Osteocyte (in vitro differentiated cells): ENCODE results near the gene HSPA2. TPM values are rescaled to one million over a fixed set of nuclear protein-coding genes. Genes with fewer than 3 reads are reported as not detected.

Experiments
- DNase-seq: peaks from one replicate; pipeline ENCODE4 v3.0.0; 2021; ENCODE audit warnings: mixed read lengths; ENCODE audit not compliant: unreplicated experiment; ENCODE audit errors: extremely low spot score
- H3K27ac Mint-ChIP-seq: one replicate; pipeline ENCODE4 v1.8.0; 2021; ENCODE audit warnings: mild to moderate bottlenecking, mixed read lengths; ENCODE audit not compliant: unreplicated experiment
- H3K27me3 Mint-ChIP-seq: one replicate; pipeline ENCODE4 v1.8.0; 2021; ENCODE audit warnings: mixed read lengths; ENCODE audit not compliant: unreplicated experiment
- H3K36me3 Mint-ChIP-seq: one replicate; pipeline ENCODE4 v1.8.0; 2021; ENCODE audit warnings: mixed read lengths; ENCODE audit not compliant: unreplicated experiment
- H3K4me1 Mint-ChIP-seq: one replicate; pipeline ENCODE4 v1.8.0; 2021; ENCODE audit warnings: mixed read lengths; ENCODE audit not compliant: unreplicated experiment
- H3K4me3 Mint-ChIP-seq: one replicate; pipeline ENCODE4 v1.8.0; 2021; ENCODE audit warnings: mild to moderate bottlenecking, moderate library complexity, mixed read lengths; ENCODE audit not compliant: unreplicated experiment
- H3K9me3 Mint-ChIP-seq: one replicate; pipeline ENCODE4 v1.8.0; 2021; ENCODE audit warnings: mixed read lengths; ENCODE audit not compliant: unreplicated experiment
- long read RNA-seq: library from polyadenylated mRNA; unstranded; transcript quantifications from one replicate; pipeline ENCODE4 v2.0.0, GENCODE V29; 2021
- total RNA-seq: library from RNA; stranded (reverse); gene quantifications from 2 replicates; pipeline ENCODE4 v1.2.1, GENCODE V29; 2021
- TF ChIP-seq, protein P1 (sequence below): fragments of 200-600 bp; sonication (generic); IDR thresholded peaks from 2 replicates; pipeline ENCODE4 v1.5.0; 2021; ENCODE audit warnings: antibody characterized with exemption, mild to moderate bottlenecking, moderate library complexity

Gene HSPA2
- total RNA-seq: 2.1 and 2.8 TPM in 2 replicates
- long read RNA-seq, transcript HSPA2-201 (1 exons, 2,767 nt): major isoform, 12 of 13 reads
- long read RNA-seq, partial matches to known transcripts: 0 of 13 reads
- long read RNA-seq, other reads (novel, unspliced or antisense): 1 of 13 reads

DNA sequence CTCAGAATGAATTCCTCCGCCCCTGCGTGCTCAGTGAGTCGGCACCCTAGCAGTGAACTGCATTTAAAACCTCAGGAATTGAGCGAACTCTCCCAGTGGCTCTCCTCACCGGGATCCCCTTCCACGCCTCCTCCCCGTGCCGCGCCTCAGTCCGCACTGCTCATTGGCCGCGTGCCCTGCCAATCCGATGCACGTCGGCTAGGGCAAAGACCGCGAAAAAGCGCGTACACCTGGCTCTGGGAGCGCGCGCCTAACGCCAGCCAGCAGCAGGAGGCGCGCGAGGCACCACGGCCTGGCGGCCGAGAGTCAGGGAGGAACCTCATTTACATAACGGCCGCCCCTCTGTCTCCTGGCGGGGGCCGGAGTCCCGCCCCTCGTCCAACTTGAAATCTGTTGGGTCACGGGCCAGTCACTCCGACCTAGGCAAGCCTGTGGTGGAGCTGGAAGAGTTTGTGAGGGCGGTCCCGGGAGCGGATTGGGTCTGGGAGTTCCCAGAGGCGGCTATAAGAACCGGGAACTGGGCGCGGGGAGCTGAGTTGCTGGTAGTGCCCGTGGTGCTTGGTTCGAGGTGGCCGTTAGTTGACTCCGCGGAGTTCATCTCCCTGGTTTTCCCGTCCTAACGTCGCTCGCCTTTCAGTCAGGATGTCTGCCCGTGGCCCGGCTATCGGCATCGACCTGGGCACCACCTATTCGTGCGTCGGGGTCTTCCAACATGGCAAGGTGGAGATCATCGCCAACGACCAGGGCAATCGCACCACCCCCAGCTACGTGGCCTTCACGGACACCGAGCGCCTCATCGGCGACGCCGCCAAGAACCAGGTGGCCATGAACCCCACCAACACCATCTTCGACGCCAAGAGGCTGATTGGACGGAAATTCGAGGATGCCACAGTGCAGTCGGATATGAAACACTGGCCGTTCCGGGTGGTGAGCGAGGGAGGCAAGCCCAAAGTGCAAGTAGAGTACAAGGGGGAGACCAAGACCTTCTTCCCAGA, at the start of gene HSPA2:
Gene HSPA2 (plus strand): TSS at position 534 of the 995 bp plus-strand sequence. CDS start 109 bp downstream, at position 643.
- peak within 1 kb of the TSS; percentile 98 for H3K27ac Mint-ChIP-seq

DNA sequence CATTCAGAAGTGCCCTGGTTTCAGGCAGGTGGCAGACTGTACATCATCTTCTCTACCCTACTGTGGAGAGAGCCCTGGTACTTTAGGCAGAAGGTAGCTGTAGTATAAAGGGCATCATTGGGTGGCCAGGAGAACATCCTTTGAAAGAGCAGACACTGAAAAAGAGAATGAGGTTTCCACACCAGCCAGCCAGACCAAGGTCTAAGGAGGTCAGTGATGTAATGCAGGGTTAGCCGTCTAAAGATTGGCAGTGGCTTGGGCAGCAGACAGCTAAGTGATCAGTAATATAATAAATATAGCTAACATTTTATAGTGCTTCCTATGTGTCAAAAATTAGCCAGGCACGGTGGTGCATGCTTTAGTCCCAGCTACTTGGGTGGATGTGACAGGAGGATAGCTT, 48.9 kb upstream of the HSPA2 start:
- H3K36me3 Mint-ChIP-seq: peaks cover 18% of the 10 kb centered on the region
- H3K4me1 Mint-ChIP-seq: peaks cover 2% of the 10 kb centered on the region
- H3K4me3 Mint-ChIP-seq: no peak overlapping the region
- no peaks in the 10 kb centered on the region for H3K27me3 Mint-ChIP-seq
- H3K9me3 Mint-ChIP-seq: no peaks in the 10 kb centered on the region
- TF ChIP-seq, protein P1, sequence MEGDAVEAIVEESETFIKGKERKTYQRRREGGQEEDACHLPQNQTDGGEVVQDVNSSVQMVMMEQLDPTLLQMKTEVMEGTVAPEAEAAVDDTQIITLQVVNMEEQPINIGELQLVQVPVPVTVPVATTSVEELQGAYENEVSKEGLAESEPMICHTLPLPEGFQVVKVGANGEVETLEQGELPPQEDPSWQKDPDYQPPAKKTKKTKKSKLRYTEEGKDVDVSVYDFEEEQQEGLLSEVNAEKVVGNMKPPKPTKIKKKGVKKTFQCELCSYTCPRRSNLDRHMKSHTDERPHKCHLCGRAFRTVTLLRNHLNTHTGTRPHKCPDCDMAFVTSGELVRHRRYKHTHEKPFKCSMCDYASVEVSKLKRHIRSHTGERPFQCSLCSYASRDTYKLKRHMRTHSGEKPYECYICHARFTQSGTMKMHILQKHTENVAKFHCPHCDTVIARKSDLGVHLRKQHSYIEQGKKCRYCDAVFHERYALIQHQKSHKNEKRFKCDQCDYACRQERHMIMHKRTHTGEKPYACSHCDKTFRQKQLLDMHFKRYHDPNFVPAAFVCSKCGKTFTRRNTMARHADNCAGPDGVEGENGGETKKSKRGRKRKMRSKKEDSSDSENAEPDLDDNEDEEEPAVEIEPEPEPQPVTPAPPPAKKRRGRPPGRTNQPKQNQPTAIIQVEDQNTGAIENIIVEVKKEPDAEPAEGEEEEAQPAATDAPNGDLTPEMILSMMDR: no peak
- DNase-seq: no peak
- no peak overlapping the region for H3K27ac Mint-ChIP-seq

More for the DNA sequence above, at the start of gene HSPA2:
- H3K27me3 Mint-ChIP-seq: no peaks in the 10 kb centered on the region
- TF ChIP-seq, protein P1: peak; percentile 75
- H3K4me3 Mint-ChIP-seq: peak within 1 kb of the TSS; percentile 92
- no peaks in the 10 kb centered on the region for H3K9me3 Mint-ChIP-seq
- peak; percentile 98 for DNase-seq
- H3K36me3 Mint-ChIP-seq: no peaks in the 10 kb centered on the region
- peaks cover 28% of the 10 kb centered on the region for H3K4me1 Mint-ChIP-seq

DNA sequence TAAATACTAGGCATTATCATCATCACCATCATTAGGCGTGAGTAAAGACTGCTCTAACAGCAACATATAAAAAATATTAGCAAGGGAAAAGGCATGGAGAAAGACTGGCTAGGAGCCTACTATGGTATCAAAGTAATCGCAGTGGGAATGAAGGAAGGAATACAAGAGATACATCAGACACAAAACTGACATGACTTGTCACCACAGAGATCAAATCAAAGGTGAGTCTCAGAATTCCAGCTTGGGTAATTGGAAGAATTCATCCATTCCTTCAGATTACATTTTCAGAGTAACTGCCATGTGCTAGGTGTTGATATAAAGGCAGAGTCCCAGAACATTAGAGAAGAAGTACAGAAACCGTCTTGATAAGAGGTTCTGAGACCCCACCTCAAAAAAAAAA, 47.1 kb upstream of the HSPA2 start:
- H3K27me3 Mint-ChIP-seq: no peaks in the 10 kb centered on the region
- no peaks in the 10 kb centered on the region for H3K9me3 Mint-ChIP-seq
- TF ChIP-seq, protein P1: no peak
- DNase-seq: no peak
- H3K36me3 Mint-ChIP-seq: peaks cover 9% of the 10 kb centered on the region
- H3K4me3 Mint-ChIP-seq: no peak overlapping the region
- no peak overlapping the region for H3K27ac Mint-ChIP-seq
- H3K4me1 Mint-ChIP-seq: peaks cover 2% of the 10 kb centered on the region

DNA sequence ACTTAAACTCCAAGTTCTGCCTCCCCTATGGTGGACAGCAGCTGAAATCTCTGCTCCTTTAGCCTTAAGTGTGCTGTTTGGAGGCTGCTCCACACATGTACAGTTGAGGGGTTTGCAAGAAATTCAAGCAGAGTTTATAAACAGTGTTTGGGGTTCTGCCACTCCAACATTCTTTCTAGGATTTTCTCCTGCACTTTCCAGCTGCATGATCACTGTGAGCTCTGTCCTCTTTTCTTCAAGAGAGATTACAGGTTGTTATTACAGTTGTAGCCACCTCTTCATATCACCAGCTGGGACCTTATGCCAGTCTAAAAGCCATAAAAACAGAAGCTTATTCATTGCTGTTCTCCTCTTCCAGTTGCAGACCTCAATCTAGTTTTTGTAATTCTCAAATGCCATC, 45.3 kb upstream of the HSPA2 start:
- peaks cover 10% of the 10 kb centered on the region for H3K4me1 Mint-ChIP-seq
- H3K27ac Mint-ChIP-seq: no peak overlapping the region
- TF ChIP-seq, protein P1: no peak
- H3K36me3 Mint-ChIP-seq: peaks cover 7% of the 10 kb centered on the region
- DNase-seq: no peak
- no peaks in the 10 kb centered on the region for H3K9me3 Mint-ChIP-seq
- no peak overlapping the region for H3K4me3 Mint-ChIP-seq
- no peaks in the 10 kb centered on the region for H3K27me3 Mint-ChIP-seq

DNA sequence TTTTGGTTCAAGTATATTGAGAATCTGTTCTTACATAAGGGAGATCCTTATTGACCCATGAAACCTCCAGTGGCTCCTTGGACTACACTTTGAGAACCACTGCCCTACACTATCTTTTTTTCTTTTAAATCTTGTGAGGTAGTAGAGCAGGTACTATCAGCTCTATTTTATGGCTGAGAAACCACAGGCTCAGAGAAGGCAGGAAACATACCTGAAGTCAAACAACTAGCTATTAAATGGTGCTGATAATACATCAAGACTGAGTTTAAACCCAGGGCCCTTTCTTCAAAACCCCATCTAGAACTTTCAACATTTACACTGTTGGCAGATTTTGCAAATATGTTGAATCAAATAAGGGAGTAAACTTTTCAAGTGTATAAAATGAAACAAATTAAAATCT, 43.8 kb upstream of the HSPA2 start:
- H3K27me3 Mint-ChIP-seq: no peaks in the 10 kb centered on the region
- H3K9me3 Mint-ChIP-seq: no peaks in the 10 kb centered on the region
- peaks cover 6% of the 10 kb centered on the region for H3K36me3 Mint-ChIP-seq
- TF ChIP-seq, protein P1: no peak
- no peak overlapping the region for H3K27ac Mint-ChIP-seq
- no peak for DNase-seq
- H3K4me3 Mint-ChIP-seq: no peak overlapping the region
- H3K4me1 Mint-ChIP-seq: peaks cover 23% of the 10 kb centered on the region
